CD4-positive, alpha-beta T cell treated with Interleukin-21 for 1 hour (primary cell): Measurements from ENCODE around the gene OSBPL5.

Experiments used
- DNase-seq: peaks from one replicate; pipeline ENCODE4 v3.0.0-alpha.2; 2020

The OSBPL5 gene

DNA sequence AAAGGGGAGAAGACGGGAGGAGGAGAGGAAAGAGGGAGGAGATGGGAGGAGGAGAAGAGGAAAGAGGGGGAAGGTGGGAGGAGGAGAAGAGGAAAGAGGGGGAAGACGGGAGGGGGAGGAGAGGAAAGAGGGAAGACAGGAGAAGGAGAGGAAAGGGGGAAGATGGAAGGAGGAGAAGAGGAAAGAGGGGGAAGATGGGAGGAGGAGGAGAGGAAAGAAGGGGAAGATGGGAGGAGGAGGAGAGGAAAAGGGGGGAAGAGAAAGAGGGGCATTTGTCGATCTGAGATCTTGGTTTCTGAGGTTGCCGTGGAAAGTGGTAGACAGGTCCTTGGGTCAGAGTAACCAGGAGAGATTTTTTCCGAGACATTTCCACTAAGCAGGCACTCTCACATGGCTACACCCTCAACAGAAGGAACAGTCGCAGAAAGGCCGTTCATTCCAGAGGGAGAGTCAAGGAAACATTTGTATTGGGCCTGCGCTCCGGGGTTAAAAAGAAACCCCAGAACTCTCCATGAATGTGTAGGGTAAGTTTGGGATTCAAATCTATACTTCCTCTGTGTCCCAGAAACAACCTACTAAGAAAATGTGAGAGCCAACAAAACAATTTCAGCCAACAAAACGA, 68.1 kb downstream of the OSBPL5 start:
- no peak for DNase-seq

GRCh38 chr11:3095712-3096361, 69.3 kb downstream of the OSBPL5 start:
- DNase-seq = no peak

- no peak for DNase-seq
These were observed 70.8 kb downstream of the OSBPL5 start for GRCh38 chr11:3094223-3094824.

DNA sequence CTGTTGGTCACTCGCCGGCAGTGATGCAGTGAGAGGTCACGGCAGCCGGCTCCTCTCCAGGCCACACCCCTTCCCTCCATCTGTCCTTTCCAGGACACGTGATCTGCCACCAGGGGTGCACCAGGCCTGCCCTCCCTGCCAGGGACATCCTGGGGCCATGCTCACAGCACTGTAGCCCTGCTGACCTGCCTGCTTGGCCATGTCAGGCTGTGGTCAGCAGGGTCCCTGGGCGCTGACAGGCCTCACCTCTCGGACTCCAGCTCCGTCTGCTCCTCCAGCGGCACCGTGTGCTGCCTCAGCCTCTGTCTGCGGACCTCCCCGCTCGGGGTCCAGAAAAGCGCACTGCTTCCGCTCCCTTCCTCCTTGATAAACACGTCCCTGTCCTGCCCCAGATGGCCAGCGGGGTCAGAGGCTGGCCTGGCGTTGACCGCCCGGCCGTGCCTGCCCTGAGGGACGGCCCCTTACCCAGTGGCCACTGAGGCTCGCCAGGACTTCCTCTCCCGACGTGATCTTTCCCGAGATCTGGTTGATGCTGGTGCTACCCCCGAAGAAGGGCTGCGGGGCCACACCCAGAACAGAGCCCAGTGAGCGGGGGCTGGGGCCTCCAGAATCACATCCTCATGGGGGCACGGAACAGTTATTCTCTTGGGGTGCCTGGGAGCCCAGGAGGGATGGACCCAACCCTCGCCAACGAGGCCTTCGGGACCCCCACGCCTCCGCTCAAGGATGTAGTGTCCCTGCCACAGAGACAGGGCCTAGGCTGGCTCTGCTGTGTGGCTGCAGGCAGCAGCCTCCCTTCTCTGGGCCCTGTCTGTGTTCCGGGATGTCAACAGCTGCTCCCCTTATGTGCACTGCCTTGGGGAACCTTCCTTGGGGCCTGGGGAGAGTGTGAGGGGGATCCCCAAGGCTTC, 71.6 kb downstream of the OSBPL5 start:
- DNase-seq = no peak

DNA sequence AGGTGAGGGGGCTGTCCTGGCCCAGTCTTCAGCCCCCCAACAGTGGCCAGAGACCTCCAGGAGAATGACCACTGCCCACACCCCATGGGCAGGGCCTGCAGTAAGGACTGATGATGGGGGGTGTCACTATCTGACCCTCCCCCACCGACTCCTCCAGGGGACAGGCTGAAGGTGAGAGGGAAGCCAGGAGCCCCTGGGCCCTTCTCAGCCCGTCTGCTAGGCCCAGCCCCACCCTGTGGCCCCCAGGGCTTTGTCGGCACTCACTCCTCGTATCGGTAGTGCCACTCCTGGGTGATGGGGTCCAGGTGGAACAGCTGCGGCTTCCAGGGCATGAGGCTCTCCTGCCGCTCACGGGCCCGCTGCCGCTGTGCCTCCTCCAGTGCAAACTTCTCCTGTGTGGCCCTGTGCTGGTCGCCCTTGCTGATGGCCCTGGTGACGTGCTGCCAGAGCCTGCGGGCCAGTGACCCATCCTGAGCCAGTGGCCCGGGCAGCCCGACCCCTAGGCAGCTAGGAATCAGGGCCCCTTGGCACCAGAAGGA, 72.4 kb downstream of the OSBPL5 start:
- no peak for DNase-seq

GRCh38 chr11:3091846-3092602, 73.1 kb downstream of the OSBPL5 start:
- peak; percentile 74 for DNase-seq

DNA sequence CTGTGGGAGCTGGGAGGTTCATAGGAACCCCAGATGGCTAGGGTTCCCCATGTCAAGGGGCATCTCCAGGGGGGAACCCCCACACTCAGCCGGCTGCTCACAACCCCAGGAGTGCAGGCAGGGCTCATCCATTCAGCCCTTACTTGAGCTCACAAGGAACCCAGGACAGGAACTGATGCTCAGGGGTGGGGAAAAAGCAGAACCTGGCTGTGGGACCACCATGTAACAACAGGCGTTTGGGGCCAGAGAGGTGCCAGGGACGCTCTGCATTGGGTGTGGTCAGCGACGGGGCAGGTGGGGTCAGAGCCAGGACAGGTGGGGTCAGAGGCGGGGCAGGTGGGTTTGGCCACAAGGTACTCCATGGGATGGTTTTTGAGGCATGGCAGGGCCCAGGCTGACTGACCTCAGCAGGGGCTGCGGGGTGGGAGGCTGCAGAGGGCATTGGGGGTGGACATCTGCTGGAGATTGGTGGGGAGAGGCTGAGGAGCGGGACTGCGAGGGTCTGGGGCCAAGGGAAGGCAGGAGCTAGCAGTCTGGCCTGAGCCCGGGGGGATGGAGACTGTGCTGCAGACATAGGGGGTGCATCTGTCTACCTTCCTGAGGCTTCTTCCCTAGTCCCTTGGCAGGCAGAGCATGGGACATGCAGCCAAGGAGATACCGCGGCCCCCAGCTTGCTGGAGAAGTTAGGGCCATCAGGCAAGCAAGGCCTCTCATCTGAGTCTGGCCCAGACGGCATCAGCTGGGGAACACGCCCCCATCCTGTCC, 73.8 kb downstream of the OSBPL5 start:
- DNase-seq = no peak

DNA sequence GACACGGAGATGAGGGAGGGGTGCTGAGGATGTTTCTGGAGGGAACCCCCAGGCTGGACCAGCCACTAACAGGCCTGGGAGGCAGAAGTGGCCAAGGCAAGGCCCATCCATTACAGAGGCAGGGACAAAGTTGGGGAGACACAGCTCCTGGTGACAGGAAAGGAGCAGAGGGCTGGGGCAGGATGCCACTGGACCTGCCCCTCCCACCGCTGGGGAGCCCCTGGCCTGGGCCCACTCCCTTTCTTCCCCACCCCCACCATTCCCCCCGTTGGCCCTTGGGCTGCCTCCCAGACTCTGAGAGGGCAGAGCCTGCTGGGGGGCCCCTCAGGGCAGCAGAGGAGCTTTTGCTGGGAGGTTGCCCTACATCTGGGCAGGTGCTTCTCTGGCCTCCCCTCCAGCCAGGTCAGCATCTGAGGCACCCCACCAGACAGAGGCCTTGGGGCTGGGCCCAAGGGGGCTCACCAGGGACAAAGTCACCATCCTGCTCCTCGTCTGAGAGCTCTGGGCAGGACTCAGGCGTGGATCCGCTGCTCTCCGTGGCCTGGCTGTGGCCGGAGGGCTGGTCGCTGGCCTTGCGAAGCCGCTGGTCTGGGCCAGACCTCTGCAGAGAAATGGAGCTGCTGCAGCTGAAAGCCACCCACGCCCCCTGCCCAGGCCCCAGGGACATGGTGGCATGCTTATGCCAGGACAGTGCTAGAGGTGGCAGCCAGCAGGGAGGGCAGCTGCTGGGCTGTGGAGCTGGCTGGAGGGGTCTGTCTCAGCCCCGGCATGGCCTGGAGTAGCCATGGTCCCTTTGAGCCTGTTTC, 74.8 kb downstream of the OSBPL5 start:
- DNase-seq = no peak

DNA sequence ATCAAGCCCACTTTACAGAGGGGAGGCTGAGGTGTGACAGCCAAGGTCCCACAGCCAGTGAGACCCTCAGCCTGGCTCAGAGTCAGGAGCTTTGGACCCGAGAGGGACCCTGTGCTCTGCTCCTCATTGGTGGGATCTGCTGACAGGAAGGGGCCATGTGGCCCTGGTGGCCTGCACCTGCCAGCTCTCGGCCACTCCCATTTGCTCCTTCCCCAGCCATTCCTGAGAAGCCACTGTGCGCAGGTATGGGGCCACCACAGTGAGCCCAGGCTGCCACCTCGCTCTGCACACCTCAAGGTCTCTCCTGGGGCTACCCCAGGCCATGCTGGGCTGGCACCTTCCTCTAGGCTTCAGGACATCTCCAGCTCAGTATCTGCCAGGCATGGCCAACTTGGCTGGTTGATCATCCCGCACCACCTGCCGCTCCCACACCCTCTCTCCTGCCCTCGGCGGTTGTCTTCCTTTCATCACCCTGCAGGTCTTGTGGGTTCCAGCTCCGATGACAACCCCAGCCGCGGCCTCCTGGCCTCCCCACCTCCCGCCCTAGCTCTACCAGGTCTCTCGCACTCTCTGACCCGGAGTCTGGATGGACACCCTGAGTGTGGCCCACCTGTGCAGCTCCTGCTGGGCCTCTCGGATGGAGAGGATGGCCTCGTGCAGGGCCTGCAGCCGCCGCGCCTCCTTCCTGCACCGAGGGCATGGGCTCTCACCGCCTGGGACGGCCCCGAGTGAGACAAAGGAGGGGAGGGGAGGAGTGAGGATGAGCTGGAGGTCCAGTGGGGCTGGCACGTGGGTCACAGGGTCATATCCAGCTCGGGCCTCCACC, 75.7 kb downstream of the OSBPL5 start:
- DNase-seq = no peak

DNA sequence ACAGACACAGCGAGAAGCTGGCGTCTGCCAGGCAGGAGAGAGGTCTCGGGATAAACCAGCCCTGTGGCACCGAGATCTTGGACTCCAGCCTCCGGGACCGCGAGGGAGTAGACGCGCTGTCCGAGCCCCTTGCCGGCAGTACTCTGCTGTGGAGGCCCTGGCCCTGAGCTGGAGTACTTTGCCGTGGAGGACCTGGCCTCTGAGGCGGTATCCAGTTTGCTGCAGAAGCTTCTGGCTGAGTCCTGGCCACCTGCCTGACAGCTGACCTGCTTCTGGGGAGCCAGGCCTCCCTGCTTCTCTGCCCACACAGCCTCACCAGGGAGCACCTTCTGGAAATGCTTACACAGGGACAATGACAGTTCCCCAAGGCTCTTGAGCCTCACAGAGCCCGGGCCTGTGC, 76.3 kb downstream of the OSBPL5 start:
- DNase-seq = no peak

GRCh38 chr11:3087821-3088800, 77.0 kb downstream of the OSBPL5 start:
- DNase-seq = no peak

GRCh38 chr11:3087373-3087772, 77.7 kb downstream of the OSBPL5 start:
- DNase-seq = no peak

DNA sequence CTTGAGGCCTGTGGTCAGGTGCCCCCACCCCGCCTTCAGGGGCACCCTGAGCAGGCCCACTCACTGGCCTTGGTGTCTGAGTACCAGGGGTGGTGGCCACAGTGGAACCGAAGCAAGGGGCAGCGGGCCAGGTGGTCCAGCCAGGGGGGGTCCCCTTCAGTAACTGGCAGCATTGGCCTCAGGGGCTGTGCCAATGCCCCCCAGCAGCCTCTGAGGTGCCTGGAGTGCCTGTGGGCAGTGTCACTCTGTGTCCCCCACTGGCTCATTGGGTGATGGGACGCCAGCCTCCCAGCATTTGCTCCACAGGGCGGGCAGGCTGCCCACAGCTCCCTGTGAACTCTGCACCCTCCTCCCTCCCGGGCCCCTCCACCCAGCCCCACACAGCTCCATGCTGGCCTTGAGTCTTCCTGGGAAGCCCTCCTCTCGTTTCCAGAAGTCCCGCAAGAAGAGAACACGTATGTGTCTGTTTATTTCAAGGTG, 78.4 kb downstream of the OSBPL5 start:
- no peak for DNase-seq

GRCh38 chr11:3086114-3086513, 79.0 kb downstream of the OSBPL5 start:
- DNase-seq = no peak

DNA sequence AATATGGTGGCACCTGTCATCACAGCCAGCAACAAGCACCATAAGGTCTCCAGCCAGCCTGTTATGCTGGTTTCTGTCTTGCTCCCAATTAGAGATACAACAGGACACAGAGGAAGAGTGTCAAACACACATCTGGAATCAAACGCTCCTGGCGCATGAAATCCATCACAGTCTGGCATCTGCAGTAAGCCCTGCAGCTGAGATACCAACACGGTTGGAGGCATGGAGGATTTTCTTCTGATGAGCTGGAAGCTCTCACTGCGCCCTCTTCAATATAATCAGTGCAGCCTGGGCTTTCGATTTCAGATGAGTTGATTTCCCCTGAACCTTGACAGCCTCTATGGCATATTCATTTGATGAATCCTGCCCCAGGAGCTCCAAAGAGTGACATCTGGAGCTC, 80.1 kb downstream of the OSBPL5 start:
- no peak for DNase-seq

DNA sequence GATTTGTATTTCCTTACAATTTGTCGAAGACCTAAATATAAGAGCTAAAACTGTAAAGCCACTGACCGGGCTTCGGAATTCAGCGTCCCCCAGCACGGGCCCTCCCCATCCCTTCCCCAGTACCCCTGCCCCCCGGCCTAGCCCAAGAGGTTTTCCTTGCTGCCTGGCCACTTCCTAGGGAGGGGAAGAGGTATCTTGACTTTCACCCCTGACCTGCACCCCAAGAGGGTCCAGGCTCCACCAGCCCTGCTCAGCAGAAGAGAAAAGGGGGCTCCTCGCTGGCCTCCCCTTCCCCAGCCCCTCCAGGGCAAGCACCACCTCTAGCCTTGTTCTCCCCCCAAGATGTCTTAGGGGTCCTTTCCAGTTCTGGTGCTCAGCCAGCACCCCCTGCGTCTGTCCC, 81.8 kb downstream of the OSBPL5 start:
- DNase-seq = no peak

DNA sequence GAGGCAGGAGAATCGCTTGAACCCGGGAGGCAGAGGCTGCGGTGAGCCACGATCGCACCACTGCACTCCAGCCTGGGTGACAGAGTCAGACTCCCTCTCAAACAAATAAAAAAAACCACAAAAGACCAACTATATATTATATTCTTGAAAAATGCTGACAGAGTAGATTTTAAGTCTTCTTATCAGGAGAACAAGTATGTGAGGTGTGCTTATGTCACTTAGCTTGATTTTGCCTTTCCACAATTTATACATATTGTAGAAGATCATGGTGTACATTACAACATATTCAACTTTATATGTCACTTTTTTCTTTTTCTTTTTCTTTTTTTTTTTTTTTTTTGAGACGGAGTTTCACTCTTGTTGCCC, 83.7 kb downstream of the OSBPL5 start:
- DNase-seq = no peak

- DNase-seq = no peak
These were observed 84.3 kb downstream of the OSBPL5 start for GRCh38 chr11:3080733-3081385.
